Memory B cell (primary cell): ENCODE results near the gene NCKAP1.
A peak's percentile ranks its signal among the peaks of the same experiment; 100 is the strongest.

Experiments
- ATAC-seq: fragments of 150-1000 bp; cut with Tn5 transposase; 2 replicates; pipeline ENCODE4 v1.10.0; 2021; ENCODE audit warnings: low read depth, mild to moderate bottlenecking, moderate library complexity
- DNase-seq, 2 donors: peaks; one replicate each; pipeline ENCODE4 v3.0.0; 2022; ENCODE audit warnings: low spot score in 2 of 2
- H3K27ac Mint-ChIP-seq: one replicate; pipeline ENCODE4 v1.8.0; 2022; ENCODE audit warnings: mild to moderate bottlenecking, moderate library complexity, mixed read lengths
- H3K27me3 Mint-ChIP-seq: one replicate; pipeline ENCODE4 v1.8.0; 2022; ENCODE audit warnings: mixed read lengths
- H3K36me3 Mint-ChIP-seq: one replicate; pipeline ENCODE4 v1.8.0; 2022; ENCODE audit warnings: mild to moderate bottlenecking, mixed read lengths
- H3K4me1 Mint-ChIP-seq: one replicate; pipeline ENCODE4 v1.8.0; 2022; ENCODE audit warnings: mixed read lengths
- H3K4me3 Mint-ChIP-seq: one replicate; pipeline ENCODE4 v1.8.0; 2022; ENCODE audit warnings: mild to moderate bottlenecking, moderate library complexity, mixed read lengths
- H3K9me3 Mint-ChIP-seq: one replicate; pipeline ENCODE4 v1.8.0; 2022; ENCODE audit warnings: mixed read lengths

Gene NCKAP1

GRCh38 chr2:182866461-182867406 lies 171.5 kb downstream of the NCKAP1 start, which contains the start of gene FRZB:
TSS of gene FRZB (minus strand) at chr2:182866637. CDS start at chr2:182866552, 85 bp downstream.
- H3K4me1 Mint-ChIP-seq, result peaks cover 12% of the 10 kb centered on the region
- peak; percentile 12 for ATAC-seq

DNA sequence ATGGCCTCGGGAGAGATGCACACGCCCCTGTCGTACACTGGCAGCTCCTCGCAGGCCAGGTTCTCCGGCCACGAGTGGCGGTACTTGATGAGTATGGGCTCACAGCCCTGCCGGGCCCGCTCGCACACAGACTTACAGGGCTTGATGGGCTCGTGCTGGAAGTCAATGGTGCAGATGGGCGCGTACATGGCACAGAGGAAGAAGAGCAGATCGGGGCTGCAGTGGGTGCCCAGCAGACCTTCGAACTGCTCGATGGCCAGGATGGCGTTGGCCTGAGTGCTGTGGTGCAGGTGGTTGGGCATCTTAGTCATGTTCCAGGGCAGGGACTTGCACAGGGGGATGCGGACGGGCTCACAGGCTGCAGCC lies 172.2 kb downstream of the NCKAP1 start:
- H3K27me3 Mint-ChIP-seq, result peaks cover 17% of the 10 kb centered on the region
- no peaks in the 10 kb centered on the region for H3K36me3 Mint-ChIP-seq
- no peak overlapping the region for H3K27ac Mint-ChIP-seq
- no peak for ATAC-seq
- H3K9me3 Mint-ChIP-seq, result no peaks in the 10 kb centered on the region
- DNase-seq, result no peak
- peak overlapping the region; percentile 47 for H3K4me3 Mint-ChIP-seq
- peaks cover 12% of the 10 kb centered on the region for H3K4me1 Mint-ChIP-seq

More at GRCh38 chr2:182866461-182867406, 171.5 kb downstream of the NCKAP1 start, which contains the start of gene FRZB:
- DNase-seq, result peak in 1 of 2 donors; percentile 10
- H3K36me3 Mint-ChIP-seq, result no peaks in the 10 kb centered on the region
- no peaks in the 10 kb centered on the region for H3K9me3 Mint-ChIP-seq
- peak within 1 kb of the TSS; percentile 84 for H3K4me3 Mint-ChIP-seq
- H3K27ac Mint-ChIP-seq, result no peak within 1 kb of the TSS
- peaks cover 18% of the 10 kb centered on the region for H3K27me3 Mint-ChIP-seq

- Mint-ChIP-seq H3K4me3 (no peak overlapping the region), H3K9me3 (no peaks in the 10 kb centered on the region), H3K4me1 (peaks cover 12% of the 10 kb centered on the region), H3K27me3 (peaks cover 19% of the 10 kb centered on the region), H3K27ac (no peak overlapping the region), H3K36me3 (no peaks in the 10 kb centered on the region)
- DNase-seq (no peak), ATAC-seq (no peak)
These were observed 173.2 kb downstream of the NCKAP1 start for GRCh38 chr2:182864949-182865570.

DNA sequence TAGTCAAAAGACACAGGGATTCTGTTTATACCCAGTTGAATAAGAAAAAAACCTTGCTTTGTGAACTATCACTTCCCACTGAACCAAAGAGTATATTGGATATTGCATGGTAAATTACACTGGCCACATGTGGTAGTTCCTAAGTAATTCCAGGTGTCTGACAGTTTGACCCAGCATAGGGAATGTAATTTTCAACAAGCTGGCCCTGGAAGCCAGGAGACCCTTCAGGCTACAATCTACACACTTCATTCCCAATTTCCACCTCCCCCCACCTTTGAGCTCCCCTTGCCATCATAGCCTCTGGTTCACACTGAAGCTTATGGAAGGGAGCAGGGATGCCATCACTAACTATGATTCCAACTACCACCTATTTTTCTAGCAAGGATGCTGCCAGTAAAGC lies 174.6 kb downstream of the NCKAP1 start:
- no peak overlapping the region for H3K4me3 Mint-ChIP-seq
- H3K27ac Mint-ChIP-seq, result no peak overlapping the region
- DNase-seq (no peak), ATAC-seq (no peak)
- H3K9me3 Mint-ChIP-seq, result no peaks in the 10 kb centered on the region
- peaks cover 19% of the 10 kb centered on the region for H3K27me3 Mint-ChIP-seq
- peaks cover 12% of the 10 kb centered on the region for H3K4me1 Mint-ChIP-seq
- H3K36me3 Mint-ChIP-seq, result no peaks in the 10 kb centered on the region

DNA sequence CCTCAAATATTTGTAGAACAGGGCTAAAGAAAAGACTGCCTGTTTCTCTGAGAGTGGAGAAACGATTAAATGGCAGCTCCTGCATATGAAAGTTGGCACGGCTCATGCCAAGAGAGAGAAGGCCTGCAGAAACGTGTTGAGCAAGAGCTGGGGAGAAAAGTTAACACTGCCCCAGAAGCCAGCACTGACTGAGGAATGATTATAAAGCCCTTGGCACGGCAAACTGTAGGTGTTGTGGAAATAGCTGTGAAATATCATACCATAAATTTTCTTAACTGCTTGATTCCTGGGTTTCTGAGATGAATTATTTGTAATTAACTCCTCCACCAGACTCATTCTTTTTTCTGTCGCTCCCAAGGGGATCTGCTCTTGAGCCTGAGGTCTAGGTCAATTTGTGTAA lies 176.2 kb downstream of the NCKAP1 start:
- peaks cover 8% of the 10 kb centered on the region for H3K4me1 Mint-ChIP-seq
- ATAC-seq (no peak), DNase-seq (no peak)
- H3K9me3 Mint-ChIP-seq, result no peaks in the 10 kb centered on the region
- no peak overlapping the region for H3K27ac Mint-ChIP-seq
- no peak overlapping the region for H3K4me3 Mint-ChIP-seq
- H3K36me3 Mint-ChIP-seq, result no peaks in the 10 kb centered on the region
- peaks cover 15% of the 10 kb centered on the region for H3K27me3 Mint-ChIP-seq

GRCh38 chr2:182860858-182861257 lies 177.4 kb downstream of the NCKAP1 start:
- no peak for DNase-seq
- Mint-ChIP-seq H3K36me3 (no peaks in the 10 kb centered on the region), H3K9me3 (no peaks in the 10 kb centered on the region), H3K4me1 (peaks cover 3% of the 10 kb centered on the region), H3K4me3 (no peak overlapping the region), H3K27ac (no peak overlapping the region), H3K27me3 (peaks cover 7% of the 10 kb centered on the region)
- ATAC-seq, result no peak
